HepG2 (cell line): Measurements from ENCODE around the gene MAP1LC3B. TPM values are rescaled to one million over a fixed set of nuclear protein-coding genes. Genes with fewer than 3 reads are reported as not detected.

Experiments used
- ATRX ChIP-seq: sonication (generic); formaldehyde crosslinking; IDR thresholded peaks from 2 replicates; pipeline ENCODE4 v1.4.0; 2020; ENCODE audit warnings: missing genetic modification reagents, borderline replicate concordance
- GMEB1 ChIP-seq: sonication (generic); formaldehyde crosslinking; IDR thresholded peaks from 2 replicates; pipeline ENCODE4 v1.5.1; 2020; ENCODE audit warnings: missing genetic modification reagents, mild to moderate bottlenecking, borderline replicate concordance
- KAT8 ChIP-seq: IDR thresholded peaks from 2 replicates; pipeline ENCODE4 v1.6.1; 2016; ENCODE audit warnings: missing genetic modification reagents, missing compliant biosample characterization
- NKX3-1 ChIP-seq: sonication (generic); formaldehyde crosslinking; IDR thresholded peaks from 2 replicates; pipeline ENCODE4 v1.5.0; 2020; ENCODE audit warnings: missing genetic modification reagents
- PBX2 ChIP-seq: IDR thresholded peaks from 2 replicates; pipeline ENCODE4 v1.6.1; 2016; ENCODE audit warnings: control low read depth
- POGK ChIP-seq: sonication (generic); formaldehyde crosslinking; conservative IDR thresholded peaks from 2 replicates; pipeline ENCODE4 v1.8.0; 2022; ENCODE audit warnings: mild to moderate bottlenecking, moderate library complexity, missing genetic modification reagents
- SMC3 ChIP-seq: IDR thresholded peaks from 2 replicates; pipeline ENCODE4 v1.6.1; 2011; ENCODE audit warnings: low read length, improper control_type of control experiment
- THRA ChIP-seq: sonication (generic); formaldehyde crosslinking; IDR thresholded peaks from 2 replicates; pipeline ENCODE4 v1.4.0; 2020; ENCODE audit warnings: missing genetic modification reagents, borderline replicate concordance
- ZBTB3 ChIP-seq: sonication (generic); formaldehyde crosslinking; IDR thresholded peaks from 2 replicates; pipeline ENCODE4 v1.4.0; 2020; ENCODE audit warnings: low read depth, mild to moderate bottlenecking, moderate library complexity, missing genetic modification reagents, borderline replicate concordance
- ZBTB46 ChIP-seq: sonication (generic); formaldehyde crosslinking; IDR thresholded peaks from 2 replicates; pipeline ENCODE4 v1.4.0; 2020; ENCODE audit warnings: mild to moderate bottlenecking, missing genetic modification reagents, borderline replicate concordance
- ZNF30 ChIP-seq: sonication (generic); formaldehyde crosslinking; IDR thresholded peaks from 2 replicates; pipeline ENCODE4 v1.5.0; 2020; ENCODE audit warnings: mild to moderate bottlenecking, missing genetic modification reagents
- ZNF687 ChIP-seq: sonication (generic); formaldehyde crosslinking; IDR thresholded peaks from 2 replicates; pipeline ENCODE4 v1.5.1; 2020; ENCODE audit warnings: mild to moderate bottlenecking, missing genetic modification reagents, moderate library complexity
- polyA plus RNA-seq, 8 experiments: library from polyadenylated mRNA; depleted of rRNA in 3 of 8; stranded (reverse) in 7 of 8; unstranded in 1 of 8; fragments of >200 nt; fragmentation: Illumina TruSeq in 4 of 8; extraction: Trizol in 4 of 8; gene quantifications; 2 replicates each; pipeline versions ENCODE4 v1.2.1 to v1.2.3, GENCODE V29; 2011 to 2016; ENCODE audit warnings: low read depth in 4 of 8, missing spikeins in 1 of 8, mixed read lengths in 1 of 8; ENCODE audit not compliant: insufficient read depth in 1 of 8
- total RNA-seq, 5 experiments: library from RNA; depleted of rRNA; stranded (reverse); fragments of >200 nt; fragmentation: Illumina TruSeq; extraction: Trizol; gene quantifications; 2 replicates each; pipeline ENCODE4 v1.2.3, GENCODE V29; 2016; ENCODE audit warnings: low read depth in 1 of 5
- TF ChIP-seq, protein P1 (sequence below): sonication (generic); formaldehyde crosslinking; IDR thresholded peaks from 2 replicates; pipeline ENCODE4 v1.8.1; 2023; ENCODE audit warnings: mild to moderate bottlenecking, missing genetic modification reagents
- TF ChIP-seq, protein P2 (sequence below): IDR thresholded peaks from 2 replicates; pipeline ENCODE4 v1.6.1; 2012; ENCODE audit warnings: inconsistent platforms

Gene MAP1LC3B
- total and polyA plus RNA-seq, 2 of the 13 experiments (the other 11 are each of a cell fraction or from before 2014, with no cell fraction given) = 15.7 to 37.4 TPM

- no peak for TF ChIP-seq PBX2 (CRISPR knock-in tag)
- TF ChIP-seq GMEB1 (CRISPR knock-in tag) = no peak
- TF ChIP-seq SMC3 = no peak
- no peak; the same call in 1 of the 2 replicates for TF ChIP-seq POGK (CRISPR knock-in tag)
- peak; percentile 96 for TF ChIP-seq ZNF687 (CRISPR knock-in tag)
- 0 out of 2 replicates have a peak, but pooled peaks have one; percentile 0 for TF ChIP-seq KAT8 (CRISPR knock-in tag)
- no peak for TF ChIP-seq ZBTB3
- TF ChIP-seq ZNF30 (CRISPR knock-in tag) = no peak
- TF ChIP-seq, protein P1, sequence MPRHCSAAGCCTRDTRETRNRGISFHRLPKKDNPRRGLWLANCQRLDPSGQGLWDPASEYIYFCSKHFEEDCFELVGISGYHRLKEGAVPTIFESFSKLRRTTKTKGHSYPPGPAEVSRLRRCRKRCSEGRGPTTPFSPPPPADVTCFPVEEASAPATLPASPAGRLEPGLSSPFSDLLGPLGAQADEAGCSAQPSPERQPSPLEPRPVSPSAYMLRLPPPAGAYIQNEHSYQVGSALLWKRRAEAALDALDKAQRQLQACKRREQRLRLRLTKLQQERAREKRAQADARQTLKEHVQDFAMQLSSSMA = no peak
- no peak for TF ChIP-seq ATRX (CRISPR knock-in tag)
- no peak for TF ChIP-seq NKX3-1 (CRISPR knock-in tag)
- TF ChIP-seq ZBTB46 (CRISPR knock-in tag) = no peak; the same call in 1 of the 2 replicates
- peak; percentile 76 for TF ChIP-seq THRA
- TF ChIP-seq, protein P2, sequence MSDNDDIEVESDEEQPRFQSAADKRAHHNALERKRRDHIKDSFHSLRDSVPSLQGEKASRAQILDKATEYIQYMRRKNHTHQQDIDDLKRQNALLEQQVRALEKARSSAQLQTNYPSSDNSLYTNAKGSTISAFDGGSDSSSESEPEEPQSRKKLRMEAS = peak; percentile 53; the same call in 1 of the 2 replicates
Measured at GRCh38 chr16:87391324-87391949, 699 bp upstream of the MAP1LC3B start (continued).
